Measurements from ENCODE around the gene USP22. TPM values are rescaled to one million over a fixed set of nuclear protein-coding genes. Genes with fewer than 3 reads are reported as not detected.
A peak's percentile ranks its signal among the peaks of the same experiment; 100 is the strongest.

Gene USP22
- total and polyA plus RNA-seq, 3 donors from 2014 or later = 96.3 to 216 (median 161) TPM

- TF ChIP-seq POLR2A (IDR thresholded peaks at IDR 0.05) (no peak), CTCF (IDR thresholded peaks at IDR 0.05) (no peak)
- intact Hi-C loops (cut with DNase I; ENCODE audit: low total_unique reads) = no loop called here
- Histone ChIP-seq H3K4me1 (peaks cover 4% of the 10 kb centered on the region), H3K4me3 (no peak overlapping the region), H3K27me3 (no peaks in the 10 kb centered on the region), H3K36me3 (ENCODE audit: low read depth, missing control alignments) (no peaks in the 10 kb centered on the region), H3K27ac (no peak overlapping the region), H3K9me3 (no peaks in the 10 kb centered on the region)
- WGBS, 2 donors = 94 to 100% methylated on average over 1 of the region's 1 CpG
- no peak for DNase-seq
These were observed 6.6 kb upstream of the USP22 start for GRCh38 chr17:21049457-21049856.

- TF ChIP-seq CTCF (IDR thresholded peaks at IDR 0.05) = no peak
- TF ChIP-seq POLR2A (IDR thresholded peaks at IDR 0.05) = no peak
- intact Hi-C loops (cut with DNase I; ENCODE audit: low total_unique reads) = no loop called here
- no peaks in the 10 kb centered on the region for H3K27me3 ChIP-seq
- H3K36me3 ChIP-seq (ENCODE audit: low read depth, missing control alignments) = no peaks in the 10 kb centered on the region
- H3K27ac ChIP-seq = no peak overlapping the region
- peaks cover 8% of the 10 kb centered on the region for H3K4me1 ChIP-seq
- peak; percentile 54 for DNase-seq
- H3K9me3 ChIP-seq = no peaks in the 10 kb centered on the region
- H3K4me3 ChIP-seq = no peak overlapping the region
- 43 to 60% methylated on average over 3 of the region's 3 CpGs for WGBS, 2 donors
These were observed 3.4 kb upstream of the USP22 start for GRCh38 chr17:21046216-21046615.

- WGBS, 2 donors = 70 to 78% methylated on average over 10 of the region's 10 CpGs
- TF ChIP-seq CTCF (IDR thresholded peaks at IDR 0.05) (no peak), POLR2A (IDR thresholded peaks at IDR 0.05) (no peak)
- Histone ChIP-seq H3K27me3 (no peaks in the 10 kb centered on the region), H3K4me1 (peaks cover 8% of the 10 kb centered on the region), H3K9me3 (no peaks in the 10 kb centered on the region), H3K36me3 (ENCODE audit: low read depth, missing control alignments) (no peaks in the 10 kb centered on the region), H3K27ac (no peak overlapping the region), H3K4me3 (no peak overlapping the region)
- no peak for DNase-seq
- intact Hi-C loops (cut with DNase I; ENCODE audit: low total_unique reads) = no loop called here
These were observed 2.2 kb upstream of the USP22 start for GRCh38 chr17:21044971-21045370.

- DNase-seq = peak; percentile 99
- Histone ChIP-seq H3K4me3 (peak overlapping the region; percentile 85 to 98), H3K36me3 (ENCODE audit: low read depth, missing control alignments) (no peaks in the 10 kb centered on the region), H3K27ac (peak overlapping the region; percentile 96 to 97), H3K4me1 (peaks cover 12% of the 10 kb centered on the region), H3K9me3 (no peaks in the 10 kb centered on the region), H3K27me3 (no peaks in the 10 kb centered on the region)
- TF ChIP-seq POLR2A (IDR thresholded peaks at IDR 0.05) (peak; percentile 21), CTCF (IDR thresholded peaks at IDR 0.05) (peak; percentile 80 to 90 (median 81))
- 1 to 4% methylated on average over 16 to 46 of the region's 50 CpGs for WGBS, 2 donors
- intact Hi-C loops (cut with DNase I; ENCODE audit: low total_unique reads) = no loop called here
These were observed 753 bp upstream of the USP22 start for GRCh38 chr17:21043296-21044232.

Data from testis (tissue), 3 donors.